GM19438 (cell line): Measurements from ENCODE around the gene EEF1B2.

Experiments used
- ATAC-seq: cut with Tn5 transposase; IDR thresholded peaks from one replicate; pipeline ENCODE4 v1.9.1; 2021; ENCODE audit warnings: low read depth; ENCODE audit not compliant: unreplicated experiment

The EEF1B2 gene

GRCh38 chr2:206211657-206212255 lies 52.1 kb downstream of the EEF1B2 start:
- ATAC-seq, result no peak
